GM19193 (cell line): Measurements from ENCODE around the gene GPR142.

ENCODE experiments used
- POLR2A ChIP-seq: IDR thresholded peaks from 4 replicates; pipeline ENCODE4 v1.6.1; 2011; ENCODE audit not compliant: insufficient read depth, insufficient read length; ENCODE audit errors: extremely low read depth

GPR142 gene, protein sequence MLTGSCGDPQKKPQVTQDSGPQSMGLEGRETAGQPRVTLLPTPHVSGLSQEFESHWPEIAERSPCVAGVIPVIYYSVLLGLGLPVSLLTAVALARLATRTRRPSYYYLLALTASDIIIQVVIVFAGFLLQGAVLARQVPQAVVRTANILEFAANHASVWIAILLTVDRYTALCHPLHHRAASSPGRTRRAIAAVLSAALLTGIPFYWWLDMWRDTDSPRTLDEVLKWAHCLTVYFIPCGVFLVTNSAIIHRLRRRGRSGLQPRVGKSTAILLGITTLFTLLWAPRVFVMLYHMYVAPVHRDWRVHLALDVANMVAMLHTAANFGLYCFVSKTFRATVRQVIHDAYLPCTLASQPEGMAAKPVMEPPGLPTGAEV

DNA sequence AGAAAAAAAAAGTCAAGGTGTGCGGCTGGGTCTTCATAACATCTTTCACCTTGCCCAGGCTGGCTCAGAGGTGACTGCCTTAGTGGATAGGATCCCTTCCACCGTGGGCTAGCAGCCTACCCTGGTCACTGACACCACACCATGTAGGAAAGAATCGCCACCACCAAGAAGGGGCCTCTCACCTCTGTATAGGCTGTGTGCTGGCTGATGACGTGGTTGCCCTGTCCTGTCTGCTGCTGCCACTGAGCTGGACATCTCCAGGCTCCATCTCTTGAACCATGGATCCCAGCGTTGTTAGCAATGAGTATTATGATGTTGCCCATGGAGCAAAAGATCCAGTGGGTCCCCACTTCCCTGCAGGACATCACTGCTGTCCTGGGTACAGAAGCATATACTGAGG is at the start of gene GPR142:
Gene GPR142 (plus strand): TSS at position 301 of the 400 bp plus-strand sequence. CDS start 2,035 bp downstream, outside the sequence.
- TF ChIP-seq POLR2A = no peak

DNA sequence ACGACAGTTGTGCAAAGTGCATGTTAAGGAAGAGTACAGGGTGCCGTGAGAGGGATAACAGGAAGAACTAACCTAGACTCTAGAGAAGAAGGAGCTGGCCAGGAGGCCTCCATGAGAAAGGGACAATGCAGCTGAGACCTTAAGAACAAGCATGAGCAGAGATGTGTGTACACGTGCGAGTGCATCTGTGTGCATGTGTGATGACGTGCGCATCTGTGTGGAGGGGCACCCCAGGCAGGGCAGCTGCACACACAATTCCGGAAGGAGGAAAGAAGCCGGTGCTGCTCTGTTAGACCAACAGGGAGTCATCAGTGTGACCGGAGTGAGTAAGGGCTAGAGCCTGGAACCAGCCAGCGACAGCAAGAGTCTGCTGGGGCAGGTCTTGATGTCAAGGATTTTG is 48.9 kb upstream of the GPR142 start:
- TF ChIP-seq POLR2A = no peak

DNA sequence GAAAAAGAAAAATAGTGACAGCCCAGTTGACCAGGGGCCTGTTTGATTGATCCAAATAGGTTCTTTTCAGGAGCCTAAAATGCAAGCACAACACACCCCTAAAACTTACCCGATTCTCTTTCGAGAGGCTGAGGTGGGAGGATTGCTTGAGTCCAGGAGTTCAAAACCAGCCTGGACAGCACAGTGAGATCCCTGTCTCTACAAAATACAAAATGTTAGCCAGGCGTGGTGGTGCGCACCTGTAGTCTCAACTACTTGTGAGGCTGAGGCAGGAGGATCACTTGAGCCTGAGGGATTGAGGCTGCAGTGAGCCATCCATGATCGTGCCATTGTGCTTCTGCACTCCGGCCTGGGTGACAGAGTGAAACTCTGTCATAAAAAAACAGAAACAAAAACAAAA is 42.8 kb upstream of the GPR142 start:
- no peak for TF ChIP-seq POLR2A

DNA sequence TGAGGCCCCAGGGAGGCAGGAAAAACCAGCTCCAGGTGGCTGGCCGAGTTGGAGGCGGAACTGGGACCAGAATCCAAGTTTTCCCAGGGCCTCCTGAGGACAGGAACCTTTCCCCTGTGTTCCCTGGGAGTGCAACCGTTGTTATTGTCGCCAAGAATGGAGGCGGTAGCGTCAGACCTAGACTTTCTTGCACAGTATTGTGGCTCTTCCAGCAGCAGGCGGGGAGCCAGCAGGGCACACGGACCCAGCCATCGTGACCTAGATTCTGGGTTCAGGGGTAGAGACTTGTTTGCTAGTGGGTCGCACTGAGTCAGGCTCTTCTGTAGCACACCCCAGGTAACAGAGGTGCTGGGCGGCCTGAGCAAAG is 41.9 kb upstream of the GPR142 start:
- TF ChIP-seq POLR2A = no peak

DNA sequence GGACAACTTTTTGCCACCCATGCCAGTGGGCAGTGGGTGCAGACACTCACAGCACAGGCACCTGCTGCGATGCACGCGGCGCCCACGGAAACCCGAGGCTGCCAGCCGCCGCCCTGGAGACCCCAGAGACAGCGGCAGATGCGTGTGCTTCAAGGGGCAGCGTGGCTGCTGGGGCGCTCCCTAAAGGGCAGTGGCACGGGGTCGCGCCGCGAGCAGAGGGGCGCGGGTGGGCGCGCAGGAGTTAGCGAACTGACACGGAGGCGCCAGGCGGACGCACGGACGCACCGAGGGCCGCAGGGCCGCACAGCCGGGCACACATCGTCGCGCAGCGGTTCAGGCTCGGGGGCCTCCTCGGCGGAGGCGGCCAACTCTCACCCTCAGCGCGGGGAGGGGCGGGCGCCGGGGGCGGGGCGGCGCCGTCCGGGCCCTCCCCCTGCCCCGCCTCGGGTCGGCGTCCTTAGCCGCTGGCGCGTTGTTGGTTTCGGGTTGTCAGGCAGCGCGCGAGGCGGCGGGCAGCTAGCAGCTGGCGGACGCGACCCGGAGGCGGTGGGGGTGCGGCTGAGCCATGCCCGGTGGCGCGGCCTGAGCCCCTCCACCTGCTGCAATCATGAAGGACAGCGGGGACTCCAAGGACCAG is 41.4 kb upstream of the GPR142 start, which contains the start of gene KIF19:
Gene KIF19 (plus strand): TSS at position 484 of the 637 bp plus-strand sequence. CDS start 124 bp downstream, at position 608.
- no peak for TF ChIP-seq POLR2A

DNA sequence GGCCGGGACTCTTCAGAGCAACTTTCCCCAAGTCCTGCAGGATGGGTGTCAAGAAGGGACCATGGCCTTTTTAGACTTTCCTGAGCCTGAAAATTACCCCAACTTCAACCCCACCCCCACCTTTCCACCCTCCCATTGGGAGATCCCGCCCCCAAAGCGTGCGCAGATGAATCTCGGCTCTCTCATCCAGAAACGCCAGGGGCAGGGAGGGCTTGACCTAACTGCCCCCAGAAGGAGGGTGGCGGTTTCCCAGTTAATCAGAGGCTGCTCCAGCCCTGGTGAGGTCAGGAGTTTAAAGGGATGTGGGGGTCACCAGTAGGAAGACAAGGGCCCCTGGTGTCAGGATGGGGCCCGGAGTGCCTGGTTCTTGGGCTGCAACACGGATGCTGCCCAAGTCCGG is 40.8 kb upstream of the GPR142 start:
- TF ChIP-seq POLR2A = no peak

DNA sequence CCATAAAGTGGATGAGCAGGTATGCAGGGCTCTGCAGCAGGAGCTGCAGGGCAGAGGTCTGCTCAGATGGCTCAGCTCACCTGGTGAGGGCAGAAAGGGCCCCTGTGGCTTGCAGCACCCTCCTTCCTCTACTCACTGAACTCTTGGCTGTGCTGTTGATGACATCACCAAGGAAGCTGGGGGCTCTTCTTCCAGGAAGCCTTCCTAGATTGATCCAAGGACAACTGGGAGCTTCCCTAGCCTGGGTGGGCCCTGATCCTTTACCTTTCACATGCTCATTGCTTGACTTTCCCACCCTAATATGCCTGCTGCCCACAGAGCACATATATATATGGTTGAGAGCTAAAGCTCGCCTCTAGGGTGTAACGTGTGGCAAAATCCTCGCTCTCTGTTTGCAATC is 38.8 kb upstream of the GPR142 start:
- no peak for TF ChIP-seq POLR2A

DNA sequence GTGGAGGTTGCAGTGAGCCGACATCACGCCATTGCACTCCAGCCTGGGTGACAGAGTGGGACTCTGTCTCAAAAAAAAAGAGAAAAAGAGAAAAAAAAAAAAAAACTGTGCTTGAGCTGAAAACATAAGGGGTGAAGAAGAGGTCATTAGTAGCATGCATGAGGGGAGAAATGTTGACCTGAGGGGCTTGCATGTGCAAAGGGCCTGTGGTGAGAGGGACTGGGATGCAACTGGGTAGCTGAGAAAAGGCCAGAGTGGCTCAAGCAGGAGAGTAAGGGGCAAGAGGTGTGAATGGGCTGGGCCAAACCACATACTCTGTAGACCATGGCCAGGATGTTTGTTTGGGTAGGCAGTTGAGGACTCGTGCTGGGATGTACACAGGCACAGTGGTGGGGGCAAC is 37.9 kb upstream of the GPR142 start:
- TF ChIP-seq POLR2A = no peak

DNA sequence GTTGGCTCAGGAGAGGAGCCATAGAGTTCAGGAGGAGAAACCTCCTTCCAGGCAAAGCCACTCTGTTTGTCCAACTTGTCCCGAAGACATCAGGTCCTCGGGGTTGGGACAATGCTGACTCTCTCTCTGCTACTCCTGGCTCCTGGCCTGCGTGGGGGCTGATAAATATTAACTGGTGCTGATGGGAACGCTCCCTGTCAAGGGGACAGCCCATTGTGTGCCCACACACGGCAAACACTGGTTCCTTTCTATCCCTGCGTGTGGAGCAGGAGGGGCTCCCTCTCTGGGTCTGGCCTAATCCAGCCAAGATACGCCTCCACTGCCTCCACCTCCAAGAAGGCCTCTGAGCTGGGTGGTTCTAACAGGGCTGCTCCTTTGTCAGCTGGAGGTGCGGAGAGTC is 36.9 kb upstream of the GPR142 start:
- no peak for TF ChIP-seq POLR2A

DNA sequence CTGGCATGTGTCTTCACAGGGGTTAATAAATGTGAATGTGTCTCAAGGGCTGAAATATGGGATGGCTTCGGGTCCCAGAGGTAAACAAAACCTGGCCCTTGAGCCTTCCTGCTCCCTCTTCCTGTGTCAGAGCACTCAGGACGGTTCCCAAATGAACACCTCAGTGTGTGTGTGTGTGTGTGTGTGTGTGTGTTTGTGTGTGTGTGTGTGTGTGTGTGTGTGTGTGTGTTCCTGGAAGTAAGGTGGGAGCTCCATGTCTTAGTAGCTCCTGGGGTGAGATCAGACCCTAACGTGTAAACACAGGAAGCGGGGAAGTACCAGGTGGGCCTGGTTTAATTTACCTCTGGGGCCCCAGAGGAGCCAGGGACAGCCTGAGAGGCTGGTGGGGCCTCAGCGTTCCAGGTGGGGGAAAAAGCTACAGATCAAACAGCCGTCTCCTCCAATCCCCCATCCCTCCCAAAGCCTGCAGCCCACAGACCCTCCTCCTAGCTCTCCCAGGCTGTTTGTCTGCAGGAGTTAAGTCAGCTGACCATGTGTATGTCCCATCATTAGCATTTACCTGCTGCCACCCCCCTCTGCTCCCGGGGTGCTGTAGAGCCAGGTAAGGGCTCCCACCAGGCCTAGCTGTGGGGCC is 35.2 kb upstream of the GPR142 start:
- TF ChIP-seq POLR2A = no peak

DNA sequence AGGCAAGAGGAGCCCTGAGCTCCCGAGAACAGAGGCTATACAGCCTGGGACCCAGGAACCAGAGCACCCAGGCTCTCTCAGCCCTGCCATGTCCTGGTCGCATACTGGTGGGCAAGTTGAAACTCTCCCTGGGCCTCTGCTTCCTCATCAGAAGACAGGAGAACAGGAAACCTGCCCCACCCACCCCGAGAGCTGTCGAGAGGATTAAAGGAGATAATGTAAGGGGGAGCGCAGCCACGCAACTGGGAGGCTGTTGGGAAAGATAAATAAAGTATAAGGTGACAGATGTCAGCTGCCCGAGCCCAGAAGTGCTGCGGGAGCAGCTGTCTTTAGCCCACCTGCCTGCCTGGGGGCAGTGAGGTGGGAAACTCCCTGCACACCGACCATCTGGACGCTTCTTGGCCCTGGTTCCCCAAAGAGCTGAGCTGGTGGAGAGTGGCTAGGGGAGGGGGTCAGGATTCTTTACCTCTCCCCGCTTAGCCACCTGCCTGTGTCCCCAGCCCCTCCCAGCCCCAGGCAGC is 34.5 kb upstream of the GPR142 start:
- TF ChIP-seq POLR2A = no peak

DNA sequence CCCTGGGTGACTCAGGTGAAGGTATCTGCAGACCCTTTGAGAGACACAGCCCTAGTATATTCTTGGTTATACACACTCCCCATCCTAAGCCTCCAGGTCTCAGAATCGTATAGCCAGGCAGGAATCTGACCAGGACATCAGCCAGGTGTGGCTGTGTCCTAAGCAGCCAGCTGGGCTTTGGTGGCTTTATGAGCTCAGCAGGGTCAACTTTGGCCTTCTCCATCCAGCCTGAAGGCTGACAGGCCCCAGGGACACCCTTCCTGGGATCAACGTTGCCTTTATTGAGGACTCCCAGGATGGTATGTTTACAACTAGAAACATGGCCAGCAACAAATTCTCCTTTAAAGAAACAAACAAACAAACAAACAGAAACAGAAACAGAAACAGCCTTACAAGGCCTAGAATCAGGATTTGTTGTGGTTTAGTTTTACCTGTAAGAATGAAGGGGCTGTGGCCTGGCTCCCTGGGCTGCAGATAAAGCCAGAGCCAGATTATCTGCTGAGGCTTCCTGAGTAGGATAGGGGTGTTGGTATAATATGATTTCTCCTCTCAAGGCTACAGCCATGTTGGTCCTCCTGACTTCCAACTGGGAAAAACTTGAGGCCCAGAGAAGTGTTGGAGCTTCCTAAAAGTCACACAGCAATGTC is 32.8 kb upstream of the GPR142 start:
- no peak for TF ChIP-seq POLR2A

DNA sequence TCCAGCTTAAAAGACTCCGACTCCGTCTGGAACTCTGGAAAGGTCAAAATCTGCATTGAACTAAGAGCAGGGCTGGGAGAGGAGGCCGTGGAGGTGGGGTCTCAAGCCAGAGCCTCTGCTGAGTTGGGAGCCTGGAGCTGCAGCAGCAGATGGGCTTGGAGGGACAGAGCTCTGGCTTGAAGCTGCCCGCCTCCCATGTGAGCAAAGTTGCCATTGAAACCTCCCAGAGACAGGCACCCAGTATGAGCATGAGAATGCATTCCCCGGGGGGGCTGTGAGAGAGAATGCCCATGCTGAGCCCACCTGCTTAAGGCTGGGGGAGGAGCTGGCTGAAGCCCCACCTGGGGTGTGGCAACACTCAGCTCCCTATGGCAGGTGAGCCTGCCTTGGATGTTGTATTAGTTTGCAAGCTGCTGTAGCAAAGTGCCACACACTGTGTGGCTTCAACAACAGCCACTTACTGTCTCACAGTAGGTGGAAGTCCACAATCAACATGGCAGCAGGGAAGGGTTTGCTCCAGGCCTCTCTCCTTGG is 31.7 kb upstream of the GPR142 start:
- TF ChIP-seq POLR2A = no peak

DNA sequence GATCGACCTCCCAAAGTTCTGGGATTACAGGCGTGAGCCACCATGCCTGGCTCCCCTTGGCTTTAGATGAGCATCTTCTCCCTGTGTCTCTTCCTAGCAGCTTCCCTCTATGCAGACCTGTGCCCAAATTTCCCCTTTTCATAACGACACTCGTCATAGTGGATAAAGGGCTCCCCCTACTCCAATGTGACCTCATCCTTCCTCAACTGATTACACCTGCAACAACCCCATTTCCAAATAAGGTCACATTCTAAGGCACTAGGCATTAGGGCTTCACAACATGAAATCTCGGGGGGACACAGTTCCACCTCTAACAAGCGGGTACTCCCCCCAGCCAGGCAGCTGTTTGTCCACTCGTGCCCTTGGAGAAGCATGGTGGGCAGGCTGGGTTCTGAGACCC is 31.0 kb upstream of the GPR142 start:
- TF ChIP-seq POLR2A = no peak

DNA sequence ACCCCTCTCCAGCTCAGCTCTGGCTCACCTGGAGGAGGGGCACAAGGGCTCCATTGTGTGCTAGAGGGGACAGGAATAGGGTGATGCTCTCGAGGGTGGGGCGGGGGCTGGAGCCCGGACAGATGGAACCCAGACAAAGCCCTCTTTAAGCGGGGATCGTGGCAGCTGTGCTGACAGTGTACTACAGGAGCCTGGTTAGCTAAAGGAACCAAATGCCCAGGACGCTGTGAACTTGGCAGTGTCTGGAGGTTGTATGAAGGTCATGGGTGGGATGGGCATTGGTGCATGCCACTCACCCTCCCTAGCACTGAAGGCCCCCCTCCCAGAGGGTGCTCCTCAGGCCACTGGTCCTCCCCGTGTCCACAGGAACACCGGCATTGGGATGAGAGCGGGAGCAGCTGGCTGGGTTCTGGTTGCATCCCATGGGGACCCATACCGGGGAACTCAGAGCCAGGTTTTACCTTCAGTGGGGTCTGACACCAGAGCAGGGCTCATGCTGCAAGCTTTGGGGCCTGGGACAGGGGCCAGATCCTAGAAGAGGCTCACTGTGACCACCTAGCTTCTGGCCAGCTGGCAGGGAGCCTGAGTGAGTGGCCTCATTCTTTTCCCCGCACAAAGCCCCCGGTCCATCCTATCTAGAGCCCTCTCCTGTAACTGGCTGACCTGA is 29.3 kb upstream of the GPR142 start:
- no peak for TF ChIP-seq POLR2A

DNA sequence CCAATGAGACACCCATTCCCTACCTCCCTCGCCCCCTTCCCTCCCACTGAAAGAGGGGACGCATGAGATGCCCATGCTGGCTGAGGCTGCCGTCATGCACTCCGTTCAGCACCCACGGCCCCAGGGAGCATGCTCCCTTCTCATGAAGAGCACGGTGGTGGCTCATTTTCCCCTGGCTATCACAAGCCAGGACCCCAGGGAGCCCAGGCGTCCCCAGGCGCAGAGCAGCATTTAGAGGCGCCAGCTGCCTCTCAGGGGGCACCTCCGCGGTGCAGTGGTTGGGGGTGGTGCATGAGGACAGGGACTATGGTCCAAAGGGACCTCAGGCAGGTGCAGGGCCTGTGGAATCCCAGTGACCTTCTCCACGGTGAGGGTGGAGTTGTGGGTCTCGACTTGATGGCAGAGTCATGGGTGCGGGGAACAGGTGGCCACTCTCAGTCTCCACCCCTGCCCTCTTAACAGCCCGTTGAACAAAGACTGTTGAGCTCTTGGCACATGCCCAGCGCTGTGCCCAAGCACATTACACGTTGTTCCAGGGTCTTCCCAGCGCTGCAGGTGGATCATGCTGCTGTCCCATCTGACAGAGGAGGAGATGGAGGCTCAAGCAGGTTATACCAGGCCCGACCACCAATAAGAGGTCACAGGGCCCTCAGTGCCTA is 27.6 kb upstream of the GPR142 start:
- TF ChIP-seq POLR2A = no peak
